GM21367 (cell line): ENCODE data around the gene C19orf81.

ENCODE experiments used
- ATAC-seq: cut with Tn5 transposase; IDR thresholded peaks from one replicate; pipeline ENCODE4 v1.9.1; 2021; ENCODE audit not compliant: unreplicated experiment

C19orf81 gene

GRCh38 chr19:50629194-50629593, 20.1 kb upstream of the C19orf81 start:
- ATAC-seq = no peak

DNA sequence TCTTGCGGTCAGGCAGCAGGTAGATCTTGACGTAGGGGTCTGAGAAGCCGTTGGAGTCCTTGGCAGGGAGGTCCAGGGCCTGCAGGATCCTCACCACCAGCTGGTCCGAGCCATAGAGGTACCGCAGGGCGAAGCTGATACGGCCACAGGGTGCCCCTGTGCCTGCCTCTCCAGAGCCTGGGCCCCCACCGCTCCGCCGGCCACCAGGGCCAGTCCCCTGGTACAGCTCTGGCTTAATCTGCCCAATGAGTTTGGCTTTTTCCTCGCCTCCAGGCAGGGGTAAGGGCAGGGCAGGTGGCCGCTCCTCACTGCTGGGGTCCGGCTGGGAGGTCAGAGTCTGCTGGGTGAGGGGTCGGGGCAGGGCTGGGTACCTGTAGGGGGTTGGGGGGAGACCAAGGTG, 19.4 kb upstream of the C19orf81 start:
- ATAC-seq = no peak

GRCh38 chr19:50632151-50632835, 17.0 kb upstream of the C19orf81 start:
- no peak for ATAC-seq

DNA sequence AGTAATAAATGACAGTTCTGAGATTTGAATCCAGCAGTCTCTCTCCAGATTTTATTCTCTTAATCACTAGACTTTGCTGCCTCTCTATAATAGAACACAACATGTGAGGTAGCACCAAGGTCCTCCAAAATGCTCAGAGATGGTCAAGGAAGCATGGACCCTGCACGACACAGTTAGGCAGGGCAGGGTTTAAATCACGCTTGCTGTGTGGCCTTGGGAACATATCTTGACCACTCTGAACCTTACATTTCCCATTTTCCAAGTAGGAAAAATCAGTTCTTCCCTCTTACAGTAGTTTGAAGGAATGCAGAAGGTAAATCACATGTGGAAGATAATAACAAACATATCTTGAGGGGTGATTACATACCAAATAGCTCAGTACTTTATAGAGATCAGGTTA, 15.9 kb upstream of the C19orf81 start:
- no peak for ATAC-seq

GRCh38 chr19:50633973-50634372, 15.3 kb upstream of the C19orf81 start:
- no peak for ATAC-seq

GRCh38 chr19:50636317-50637085, 12.7 kb upstream of the C19orf81 start:
- ATAC-seq = no peak

GRCh38 chr19:50638600-50638999, 10.6 kb upstream of the C19orf81 start:
- no peak for ATAC-seq

- ATAC-seq = no peak
Measured at GRCh38 chr19:50639121-50640112, 9.8 kb upstream of the C19orf81 start, which contains the start of gene SYT3. TSS of gene SYT3 (minus strand) at chr19:50639881. CDS start at chr19:50637411, 2,470 bp downstream.

DNA sequence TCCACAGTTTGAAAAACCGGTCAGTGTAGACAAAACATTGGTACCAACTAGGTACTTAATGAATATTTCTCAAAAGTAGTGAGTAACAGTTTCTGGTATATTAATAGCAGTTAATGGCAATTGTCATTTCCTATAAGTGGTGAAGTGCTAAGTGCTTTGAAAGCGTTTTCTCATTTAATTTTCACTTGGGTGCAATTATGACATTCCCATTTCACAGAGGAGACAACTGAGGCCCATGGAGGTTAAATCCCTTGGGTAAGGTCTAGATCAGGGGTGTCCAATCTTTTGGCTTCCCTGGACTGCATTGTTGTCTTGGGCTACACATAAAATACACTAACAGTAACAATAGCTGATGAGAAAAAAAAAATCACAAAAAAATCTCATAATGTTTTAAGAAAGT, 8.9 kb upstream of the C19orf81 start:
- no peak for ATAC-seq

DNA sequence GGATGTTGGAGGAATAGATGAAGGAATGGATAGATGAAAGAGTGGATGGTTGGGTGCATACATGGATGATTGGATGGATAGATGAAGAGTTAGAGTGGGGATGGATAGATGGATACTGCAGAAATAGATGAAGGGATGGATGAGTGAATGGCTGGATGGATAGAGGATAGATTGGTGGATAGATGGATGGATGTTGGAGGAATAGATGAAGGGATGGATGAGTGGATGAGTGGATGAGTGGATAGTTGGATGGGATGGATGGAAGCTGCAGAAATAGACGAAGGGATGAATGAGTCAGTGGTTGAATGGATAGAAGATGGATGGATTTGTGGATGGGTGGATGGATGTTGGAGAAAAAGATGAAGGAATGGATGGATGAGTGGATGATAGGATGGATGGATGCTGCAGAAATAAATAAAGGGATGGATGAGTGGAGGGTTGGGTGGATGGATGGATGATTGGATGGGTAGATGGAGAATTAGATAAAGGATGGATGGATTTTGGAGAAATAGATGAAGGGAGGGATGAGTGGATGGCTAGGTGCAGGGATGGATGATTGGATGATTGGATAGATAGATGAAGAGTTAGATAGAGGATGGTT, 4.8 kb upstream of the C19orf81 start:
- no peak for ATAC-seq

DNA sequence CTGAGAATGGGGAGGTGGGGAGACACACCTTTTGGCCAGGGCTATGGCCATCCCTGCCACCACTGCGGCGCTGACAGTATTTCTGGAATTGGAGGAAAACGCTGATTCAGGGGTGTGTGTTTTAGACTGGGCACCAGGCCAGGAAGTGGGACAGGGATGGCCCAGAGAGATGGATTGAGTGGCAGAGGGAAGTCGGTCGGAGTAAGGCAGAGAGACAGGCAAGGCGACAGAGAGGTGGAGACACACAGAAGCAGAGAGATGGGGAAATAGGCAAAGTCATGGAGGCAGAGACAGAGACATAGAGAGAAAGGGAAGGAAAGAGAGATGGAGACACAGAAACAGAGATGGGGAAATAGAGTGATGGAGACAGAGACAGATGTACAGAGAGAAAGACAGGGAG, 4.1 kb upstream of the C19orf81 start:
- ATAC-seq = no peak

GRCh38 chr19:50646074-50646807, 3.0 kb upstream of the C19orf81 start:
- no peak for ATAC-seq

DNA sequence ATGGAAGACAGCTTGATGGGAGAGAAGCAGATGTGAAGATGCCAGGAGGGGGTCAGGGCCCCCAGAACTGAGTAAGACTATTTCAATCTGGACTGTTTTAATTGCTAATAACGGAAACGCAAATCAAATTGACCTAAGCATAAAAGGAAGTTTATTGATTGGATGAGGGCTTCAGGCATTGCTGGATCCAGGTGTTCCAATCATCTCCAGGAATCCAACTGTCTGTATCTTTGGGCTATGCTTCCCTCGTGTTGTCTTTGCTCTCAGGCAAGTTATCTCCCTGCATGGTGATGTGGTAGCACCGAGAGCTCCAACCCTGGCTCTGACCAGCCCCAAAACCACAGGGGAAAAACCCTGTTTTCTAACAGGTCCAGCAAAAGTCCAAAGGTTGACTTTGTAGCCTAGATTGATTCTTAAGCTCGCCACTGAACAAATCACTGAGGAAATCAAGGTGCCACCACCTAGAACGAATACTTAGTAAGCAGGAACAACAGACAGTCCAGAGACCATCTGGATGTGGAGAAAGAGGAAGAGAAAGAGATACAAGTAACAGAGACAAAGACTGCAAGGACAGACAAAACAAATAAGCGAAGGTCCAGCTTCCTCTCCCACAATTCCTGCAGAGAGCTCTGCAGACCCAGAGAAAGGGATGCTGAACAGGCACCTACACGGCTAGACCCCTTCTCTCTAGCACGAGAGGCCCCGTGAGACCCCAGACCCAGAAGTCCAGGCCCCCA, 1.2 kb upstream of the C19orf81 start:
- no peak for ATAC-seq

GRCh38 chr19:50648659-50649058, 586 bp upstream of the C19orf81 start:
- ATAC-seq = no peak

DNA sequence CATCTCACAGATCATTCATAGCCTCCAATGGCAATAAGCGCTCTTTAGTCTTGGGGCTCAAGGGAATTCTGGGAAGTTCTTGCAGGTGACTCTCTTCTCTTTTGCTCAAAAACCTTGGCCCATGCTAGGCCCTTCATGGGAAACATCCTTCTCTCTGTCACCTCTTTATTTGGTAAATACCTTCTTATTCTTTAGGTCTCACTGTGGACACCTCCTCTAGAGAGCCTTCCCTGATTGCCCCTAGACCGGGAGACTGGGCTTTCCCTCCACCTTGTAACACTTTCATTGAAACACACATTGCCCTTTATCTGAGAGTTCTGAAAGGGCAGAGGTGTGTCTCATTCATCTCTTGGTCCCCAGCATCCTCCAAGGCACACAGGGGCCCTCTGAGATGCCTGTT, 1.9 kb downstream of the C19orf81 start:
- ATAC-seq = no peak

DNA sequence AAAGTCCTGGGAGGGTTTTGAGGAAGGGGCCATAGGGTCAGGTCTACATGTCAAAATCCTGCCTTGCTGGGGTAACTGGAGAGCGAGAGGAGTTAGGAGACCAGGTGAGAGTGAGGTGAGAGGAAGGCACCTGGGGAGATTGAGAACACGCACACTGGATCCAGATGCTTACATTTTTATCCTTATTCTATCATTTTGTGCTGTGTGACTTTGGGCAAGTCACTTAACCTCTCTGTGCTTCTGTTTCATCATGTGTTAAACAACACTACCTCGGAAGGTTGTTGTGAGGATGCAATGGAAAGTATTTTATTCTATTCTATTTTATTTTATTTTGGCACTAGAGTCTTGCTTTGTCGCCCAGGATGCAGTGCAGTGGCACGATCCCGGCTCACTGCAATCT, 3.5 kb downstream of the C19orf81 start:
- ATAC-seq = no peak

- ATAC-seq = no peak
Measured at GRCh38 chr19:50654882-50655281, 5.6 kb downstream of the C19orf81 start.

GRCh38 chr19:50657222-50657669, 8.0 kb downstream of the C19orf81 start:
- no peak for ATAC-seq

- ATAC-seq = no peak
Measured at GRCh38 chr19:50657712-50658440, 8.6 kb downstream of the C19orf81 start.
